HG03571 (cell line): ENCODE data around the gene UBE2O.

ENCODE experiments used
- ATAC-seq: cut with Tn5 transposase; IDR thresholded peaks from one replicate; pipeline ENCODE4 v1.9.1; 2021; ENCODE audit not compliant: unreplicated experiment

The UBE2O gene

GRCh38 chr17:76419576-76420260, 33.2 kb downstream of the UBE2O start:
- ATAC-seq: no peak

- no peak for ATAC-seq
Observed at GRCh38 chr17:76417499-76418143, 35.3 kb downstream of the UBE2O start.

GRCh38 chr17:76416899-76417298, 36.1 kb downstream of the UBE2O start:
- no peak for ATAC-seq

GRCh38 chr17:76416457-76416856, 36.5 kb downstream of the UBE2O start:
- no peak for ATAC-seq

- no peak for ATAC-seq
Observed at GRCh38 chr17:76415786-76416185, 37.2 kb downstream of the UBE2O start.

- ATAC-seq: no peak
Observed at GRCh38 chr17:76414334-76415295, 38.3 kb downstream of the UBE2O start.

GRCh38 chr17:76411247-76411646, 41.7 kb downstream of the UBE2O start:
- ATAC-seq: no peak

GRCh38 chr17:76410328-76410965, 42.5 kb downstream of the UBE2O start:
- ATAC-seq: no peak

- no peak for ATAC-seq
Observed at GRCh38 chr17:76408037-76408849, 44.7 kb downstream of the UBE2O start.

GRCh38 chr17:76407509-76407908, 45.4 kb downstream of the UBE2O start:
- no peak for ATAC-seq

- no peak for ATAC-seq
Observed at GRCh38 chr17:76405967-76406647, 46.8 kb downstream of the UBE2O start.

- no peak for ATAC-seq
Observed at GRCh38 chr17:76405607-76405966, 47.4 kb downstream of the UBE2O start.

- no peak for ATAC-seq
Observed at GRCh38 chr17:76404976-76405563, 47.9 kb downstream of the UBE2O start.

GRCh38 chr17:76404256-76404655, 48.7 kb downstream of the UBE2O start:
- no peak for ATAC-seq

GRCh38 chr17:76402711-76403110, 50.2 kb downstream of the UBE2O start:
- no peak for ATAC-seq

- no peak for ATAC-seq
Observed at GRCh38 chr17:76399175-76400172, 53.5 kb downstream of the UBE2O start.

GRCh38 chr17:76398523-76399174, 54.3 kb downstream of the UBE2O start:
- ATAC-seq: no peak
